Right lobe of liver (tissue), 6 donors: ENCODE results near the gene ARHGAP11A. TPM values are rescaled to one million over a fixed set of nuclear protein-coding genes. Genes with fewer than 3 reads are reported as not detected.

Source experiments
- ATAC-seq, 4 donors: fragments of 200-7000 bp; cut with Tn5 transposase; one replicate each; pipeline ENCODE4 v1.9.1; 2020; ENCODE audit warnings: mild to moderate bottlenecking in 4 of 4, moderate library complexity in 4 of 4
- DNase-seq, 3 donors: peaks; one replicate each; pipeline ENCODE4 v3.0.0-alpha.2; 2020
- H3K27ac ChIP-seq, 3 donors: fragments of 200-600 bp; one replicate each; pipeline ENCODE4 v1.8.0; 2022
- H3K27me3 ChIP-seq, 2 donors: fragments of 200-600 bp; one replicate each; pipeline ENCODE4 v1.8.0; 2022
- H3K36me3 ChIP-seq, 4 donors: fragments of 200-600 bp; sonication (generic) in 1 of 4; one replicate each; pipeline versions ENCODE4 v1.5.1 to v1.8.0; 2017 to 2022; ENCODE audit warnings: control low read depth in 1 of 4
- H3K4me1 ChIP-seq, 4 donors: fragments of 200-600 bp; sonication (generic) in 1 of 4; one replicate each; pipeline versions ENCODE4 v1.5.1 to v1.8.0; 2017 to 2022; ENCODE audit warnings: control low read depth in 1 of 4
- H3K4me3 ChIP-seq, 3 donors: fragments of 200-600 bp; one replicate each; pipeline ENCODE4 v1.8.0; 2022
- H3K9me3 ChIP-seq, 4 donors: fragments of 200-600 bp; sonication (generic) in 1 of 4; one replicate each; pipeline versions ENCODE4 v1.5.1 to v1.8.0; 2017 to 2022; ENCODE audit warnings: control low read depth in 1 of 4
- CTCF ChIP-seq, 4 donors: fragments of 200-600 bp in 3 of 4; fragments of 450-650 bp in 1 of 4; IDR thresholded peaks; one replicate each; pipeline versions ENCODE4 v1.5.1 to v1.8.0; 2016 to 2022; ENCODE audit warnings: antibody characterized with exemption in 4 of 4, mild to moderate bottlenecking in 2 of 4
- POLR2A ChIP-seq: fragments of 450-650 bp; IDR thresholded peaks from one replicate; pipeline ENCODE4 v1.6.1; 2017; ENCODE audit warnings: antibody characterized with exemption, mild to moderate bottlenecking
- WGBS: methylation state at CpG from one replicate; pipeline ENCODE4 v1.1.6; 2018; ENCODE audit warnings: low coverage, low lambda C conversion rate; ENCODE audit not compliant: insufficient coverage; ENCODE audit errors: missing lambda C conversion rate; 5-methylcytosine and 5-hydroxymethylcytosine counted together
- intact Hi-C, 2 donors: fragments of 100-400 bp; cut with DNase I; formaldehyde crosslinking; loops; one replicate each; pipeline versions ENCODE4 v1.11.2 to v1.14.1; 2022
- total RNA-seq, 6 experiments: library from RNA; depleted of rRNA in 2 of 6; stranded (reverse); fragments of >200 nt in 2 of 6; fragmentation: NEBNext Ultra II Directional in 3 of 6; extraction: Animal tissue kit (Norgen Biotek cat#: 25700) in 3 of 6; gene quantifications; one replicate each; pipeline versions ENCODE4 v1.1.0 to v1.2.4, GENCODE V29; 2016 to 2023
- donor health status: DM: no; HTN: yes; CAD: no.
- donor health status: DM: no; HTN: no; CAD: no.
- donor health status: DM: no; HTN: no; CAD: no.
- donor health status: DM: no; HTN: yes; CAD: no.
- donor health status: DM: no; HTN: yes; CAD: no.

Gene ARHGAP11A
- total RNA-seq, 6 experiments from 2014 or later, result 0.51 to 3.3 (median 1.6) TPM

- no peaks in the 10 kb centered on the region for H3K36me3 ChIP-seq
- no peak overlapping the region for H3K27ac ChIP-seq
- H3K4me1 ChIP-seq, result no peaks in the 10 kb centered on the region
- no peaks in the 10 kb centered on the region for H3K27me3 ChIP-seq
- WGBS, result 65% methylated on average over 5 of the region's 5 CpGs
- H3K4me3 ChIP-seq, result no peak overlapping the region
- H3K9me3 ChIP-seq, result no peaks in the 10 kb centered on the region
- intact Hi-C loops, result no loop called here
- ATAC-seq (no peak), DNase-seq (no peak)
- TF ChIP-seq CTCF (IDR thresholded peaks at IDR 0.05) (no peak), POLR2A (no peak)
Measured at GRCh38 chr15:32642667-32643435, 27.5 kb downstream of the ARHGAP11A start.

GRCh38 chr15:32643907-32644445, 28.7 kb downstream of the ARHGAP11A start:
- intact Hi-C loops, result no loop called here
- no peak overlapping the region for H3K4me3 ChIP-seq
- DNase-seq (no peak), ATAC-seq (no peak)
- H3K9me3 ChIP-seq, result no peaks in the 10 kb centered on the region
- WGBS, result 100% methylated on average over 1 of the region's 1 CpG
- peaks cover 0 to under 1% (median 0%) of the 10 kb centered on the region in 4 donors for H3K4me1 ChIP-seq
- H3K27ac ChIP-seq, result no peak overlapping the region
- TF ChIP-seq CTCF (IDR thresholded peaks at IDR 0.05) (no peak), POLR2A (no peak)
- no peaks in the 10 kb centered on the region for H3K36me3 ChIP-seq
- no peaks in the 10 kb centered on the region for H3K27me3 ChIP-seq

- ATAC-seq (no peak), DNase-seq (no peak)
- Histone ChIP-seq H3K27ac (no peak overlapping the region), H3K9me3 (no peaks in the 10 kb centered on the region), H3K36me3 (no peaks in the 10 kb centered on the region), H3K4me3 (no peak overlapping the region), H3K4me1 (peaks cover 0 to 3% (median 0%) of the 10 kb centered on the region in 4 donors), H3K27me3 (no peaks in the 10 kb centered on the region)
- WGBS, result 57% methylated on average over 5 of the region's 5 CpGs
- TF ChIP-seq POLR2A (no peak), CTCF (IDR thresholded peaks at IDR 0.05) (no peak)
- intact Hi-C loops, result no loop called here
Measured at GRCh38 chr15:32646291-32646690, 31.0 kb downstream of the ARHGAP11A start.

- TF ChIP-seq POLR2A, result no peak
- TF ChIP-seq CTCF (IDR thresholded peaks at IDR 0.05), result peak; percentile 15 to 47 (median 38)
- DNase-seq, result peak in 1 of 3 donors; percentile 50
- H3K9me3 ChIP-seq, result no peaks in the 10 kb centered on the region
- H3K4me1 ChIP-seq, result peaks cover 0 to 3% (median 0%) of the 10 kb centered on the region in 4 donors
- intact Hi-C loops, result no loop called here
- no peaks in the 10 kb centered on the region for H3K36me3 ChIP-seq
- WGBS, result 54% methylated on average over 5 of the region's 5 CpGs
- H3K27ac ChIP-seq, result no peak overlapping the region
- no peak overlapping the region for H3K4me3 ChIP-seq
- H3K27me3 ChIP-seq, result no peaks in the 10 kb centered on the region
- ATAC-seq, result peak; percentile 82 to 89 (median 84)
Measured at GRCh38 chr15:32649342-32649741, 34.0 kb downstream of the ARHGAP11A start.
